Endothelial cell of umbilical vein (primary cell): ENCODE data around the gene CMSS1. TPM values are rescaled to one million over a fixed set of nuclear protein-coding genes. Genes with fewer than 3 reads are reported as not detected.

Experiments
- BruUV-seq: library from RNA; stranded (reverse); fragments of 400-500 nt; replicated peaks from 2 replicates; lab custom pipeline; 2021; lab: Mats Ljungman, UMichigan
- CTCF ChIA-PET: fragments of 300-600, 350-600 bp; sonication (Branson Sonifier 250); formaldehyde crosslinking; loops from one replicate; lab custom pipeline; 2021; ENCODE audit warnings: antibody characterized with exemption, inconsistent platforms; lab: Charles Lee
- POLR2A ChIA-PET: fragments of 300-600, 350-600 bp; sonication (Branson Sonifier 250); formaldehyde crosslinking; loops from one replicate; lab custom pipeline; 2021; ENCODE audit warnings: antibody characterized with exemption, inconsistent platforms; lab: Charles Lee
- DNase-seq: peaks from one replicate; pipeline ENCODE4 v3.0.0-alpha.2; 2011; ENCODE audit warnings: low read depth, low spot score
- FAIRE-seq: peaks from 2 replicates; lab custom pipeline; 2011; peaks lifted over from hg19 to GRCh38; lab: Jason Lieb, UNC
- H2AFZ ChIP-seq: 2 replicates; pipeline ENCODE4 v1.6.0; 2012; ENCODE audit warnings: low read depth, low read length, control low read depth, inconsistent platforms
- H3K27ac ChIP-seq: 2 replicates; pipeline ENCODE4 v1.5.1; 2011; ENCODE audit warnings: low read depth, mild to moderate bottlenecking, control low read depth, low read length, moderate library complexity; ENCODE audit not compliant: insufficient read depth
- H3K27me3 ChIP-seq, 2 experiments: 2 replicates each; pipeline versions ENCODE4 v1.6.0 to v1.6.1; 2011; ENCODE audit warnings: low read length in 2 of 2, mixed read lengths in 1 of 2; ENCODE audit not compliant: control insufficient read depth in 2 of 2, insufficient read depth in 2 of 2
- H3K36me3 ChIP-seq, 2 experiments: 2 replicates in 1 of 2; 3 replicates in 1 of 2; pipeline ENCODE4 v1.5.1; 2011; ENCODE audit warnings: low read length in 2 of 2, mild to moderate bottlenecking in 1 of 2, moderate library complexity in 1 of 2; ENCODE audit not compliant: control insufficient read depth in 2 of 2, insufficient read depth in 2 of 2; ENCODE audit errors: extremely low read depth in 1 of 2
- H3K4me1 ChIP-seq: 3 replicates; pipeline ENCODE4 v1.5.1; 2011; ENCODE audit warnings: mild to moderate bottlenecking, low read length; ENCODE audit not compliant: control insufficient read depth, insufficient read depth; ENCODE audit errors: extremely low read depth
- H3K4me2 ChIP-seq: 2 replicates; pipeline ENCODE4 v1.6.1; 2011; ENCODE audit warnings: low read length, control low read depth, mixed read lengths; ENCODE audit not compliant: insufficient read depth
- H3K4me3 ChIP-seq, 3 experiments: fragments of 200-600 bp in 1 of 3; sonication (generic), shearing (Covaris generic) in 1 of 3; replicated peaks in 1 of 3; 2 replicates each; pipeline ENCODE4 v1.5.1; 2011 to 2016; ENCODE audit warnings: control low read depth in 3 of 3, low read length in 3 of 3, mild to moderate bottlenecking in 2 of 3, inconsistent platforms in 1 of 3, low read depth in 1 of 3, moderate library complexity in 1 of 3; ENCODE audit not compliant: insufficient read depth in 1 of 3
- H3K79me2 ChIP-seq: 2 replicates; pipeline ENCODE4 v1.6.0; 2012; ENCODE audit warnings: low read length, inconsistent platforms; ENCODE audit not compliant: control insufficient read depth, insufficient read depth
- H3K9ac ChIP-seq: replicated peaks from 2 replicates; pipeline ENCODE3; 2011; ENCODE audit warnings: low read length, control low read depth; ENCODE audit not compliant: insufficient read depth; ENCODE audit errors: extremely low read depth
- H3K9me1 ChIP-seq: replicated peaks from 3 replicates; pipeline ENCODE4 v1.6.0; 2011; ENCODE audit warnings: mild to moderate bottlenecking, low read length; ENCODE audit not compliant: control insufficient read depth, insufficient read depth; ENCODE audit errors: extremely low read depth
- H3K9me3 ChIP-seq: replicated peaks from 2 replicates; pipeline ENCODE4 v1.5.1; 2012; ENCODE audit warnings: low read length, inconsistent platforms; ENCODE audit not compliant: control insufficient read depth, insufficient read depth
- H4K20me1 ChIP-seq: replicated peaks from 2 replicates; pipeline ENCODE3; 2011; ENCODE audit warnings: mild to moderate bottlenecking, low read length; ENCODE audit not compliant: control insufficient read depth, insufficient read depth; ENCODE audit errors: extremely low read depth
- CTCF ChIP-seq, 2 donors: IDR thresholded peaks; 1 replicate in 1 of 2; 2 replicates in 1 of 2; pipeline ENCODE4 v1.5.1; 2011; ENCODE audit warnings: low read length in 2 of 2, mild to moderate bottlenecking in 2 of 2, moderate library complexity in 2 of 2, control low read depth in 1 of 2, inconsistent platforms in 1 of 2, low read depth in 1 of 2; ENCODE audit not compliant: insufficient read depth in 1 of 2; ENCODE audit errors: extremely low read depth in 1 of 2
- EZH2 ChIP-seq: IDR thresholded peaks from 2 replicates; pipeline ENCODE4 v1.6.1; 2012; ENCODE audit warnings: borderline replicate concordance, low read depth, mild to moderate bottlenecking, moderate library complexity, low read length, inconsistent platforms; ENCODE audit not compliant: severe bottlenecking
- FOS ChIP-seq: IDR thresholded peaks from 2 replicates; pipeline ENCODE4 v1.6.1; 2011; ENCODE audit warnings: mild to moderate bottlenecking, low read length, moderate library complexity, borderline replicate concordance; ENCODE audit not compliant: insufficient read depth
- GATA2 ChIP-seq: IDR thresholded peaks from 2 replicates; pipeline ENCODE4 v1.7.0; 2011; ENCODE audit warnings: low read depth, mild to moderate bottlenecking, moderate library complexity, mixed read lengths, low read length; ENCODE audit not compliant: insufficient read length, insufficient read depth
- JUN ChIP-seq: IDR thresholded peaks from 2 replicates; pipeline ENCODE4 v1.6.1; 2011; ENCODE audit warnings: borderline replicate concordance, low read depth; ENCODE audit not compliant: insufficient read length, insufficient read depth
- MAX ChIP-seq: IDR thresholded peaks from 2 replicates; pipeline ENCODE4 v1.6.1; 2011; ENCODE audit not compliant: insufficient read depth, insufficient read length
- MYC ChIP-seq: IDR thresholded peaks from one replicate; pipeline ENCODE4 v1.6.1; 2011; ENCODE audit warnings: mild to moderate bottlenecking, low read depth, low read length
- POLR2A ChIP-seq: IDR thresholded peaks from 2 replicates; pipeline ENCODE4 v1.6.1; 2012; ENCODE audit warnings: low read depth, mild to moderate bottlenecking, control low read depth, low read length
- POLR2AphosphoS5 ChIP-seq: IDR thresholded peaks from 2 replicates; pipeline ENCODE4 v1.6.1; 2012; ENCODE audit warnings: low read depth, mild to moderate bottlenecking, control low read depth, low read length, moderate library complexity; ENCODE audit not compliant: insufficient read depth
- dilution Hi-C: fragments of 300-500 bp; cut with MboI; formaldehyde crosslinking; loops from one replicate; pipeline ENCODE4 v1.15.0; 2019; ENCODE audit warnings: low sequenced_read_pairs; ENCODE audit not compliant: extremely low pct_ligation_motif_present
- intact Hi-C: fragments of 100-400 bp; cut with micrococcal nuclease; formaldehyde crosslinking; loops from one replicate; pipeline ENCODE4 v1.10.0; 2022
- polyA plus RNA-seq, 4 experiments: library from polyadenylated mRNA; depleted of rRNA in 3 of 4; stranded (reverse) in 3 of 4; unstranded in 1 of 4; fragments of >200 nt; gene quantifications; 2 replicates each; pipeline versions ENCODE4 v1.2.1 to v1.2.3, GENCODE V29; 2011 to 2012; ENCODE audit warnings: missing spikeins in 1 of 4
- total RNA-seq: library from RNA; stranded (reverse); gene quantifications from 2 replicates; pipeline ENCODE4 v1.2.3, GENCODE V29; 2021

The CMSS1 gene
- total and polyA plus RNA-seq, 2 donors (not counting 3 experiments of a cell fraction or from before 2014, with no cell fraction given) = 9.7 to 60.6 TPM

- no peaks in the 10 kb centered on the region for H4K20me1 ChIP-seq
- FAIRE-seq (no peak), DNase-seq (peak; percentile 81)
- no peak for TF ChIP-seq EZH2
- peak; percentile 15 for TF ChIP-seq JUN
- ChIA-PET POLR2A (no interaction called here), CTCF (interaction anchor here (0.6 to 1.5 kb wide), 4 partner anchors 17 to 245 kb away, joined by 3 to 5 read pairs (median 4); no protein-coding TSS in a partner anchor)
- peak overlapping the region; percentile 37 for H3K4me2 ChIP-seq
- H3K4me1 ChIP-seq = peaks cover 58% of the 10 kb centered on the region
- dilution Hi-C loops (no loop called here), intact Hi-C loops (loop anchor here (2.0 to 5.0 kb wide), 2 partner anchors 31 to 243 kb away; no protein-coding TSS in a partner anchor)
- BruUV-seq = no TSS peak
- H2AFZ ChIP-seq = no peak overlapping the region
- peak overlapping the region; percentile 53 for H3K27ac ChIP-seq
- no peak overlapping the region for H3K9ac ChIP-seq
- no peaks in the 10 kb centered on the region for H3K9me1 ChIP-seq
- no peaks in the 10 kb centered on the region for H3K9me3 ChIP-seq
- H3K79me2 ChIP-seq = no peaks in the 10 kb centered on the region
- no peak overlapping the region for H3K4me3 ChIP-seq
- no peaks in the 10 kb centered on the region for H3K27me3 ChIP-seq
- no peaks in the 10 kb centered on the region for H3K36me3 ChIP-seq
Observed at GRCh38 chr3:100009276-100010086, 191.8 kb downstream of the CMSS1 start.

- Histone ChIP-seq H3K4me2 (peak overlapping the region; percentile 37), H3K27ac (peak overlapping the region; percentile 53), H4K20me1 (no peaks in the 10 kb centered on the region), H3K4me3 (no peak overlapping the region), H2AFZ (no peak overlapping the region), H3K36me3 (no peaks in the 10 kb centered on the region), H3K27me3 (no peaks in the 10 kb centered on the region), H3K79me2 (no peaks in the 10 kb centered on the region), H3K9me3 (no peaks in the 10 kb centered on the region), H3K4me1 (peaks cover 52% of the 10 kb centered on the region), H3K9ac (no peak overlapping the region), H3K9me1 (no peaks in the 10 kb centered on the region)
- DNase-seq (no peak), FAIRE-seq (no peak)
- CTCF ChIA-PET = interaction anchor here (0.8 to 1.0 kb wide), 2 partner anchors 208 to 244 kb away, joined by 3 to 5 read pairs; no protein-coding TSS in a partner anchor
- dilution Hi-C loops (no loop called here), intact Hi-C loops (no loop called here)
- no peak for TF ChIP-seq POLR2A
- no peak for TF ChIP-seq FOS
- no peak for TF ChIP-seq CTCF (IDR thresholded peaks at IDR 0.05; ENCODE audit: extremely low read depth in 1 of 2, insufficient read depth in 1 of 2, low read depth in 1 of 2, low read length in 2 of 2)
- no peak for TF ChIP-seq MYC
- TF ChIP-seq MAX = no peak
- no peak for TF ChIP-seq GATA2
- no peak for TF ChIP-seq EZH2
- no peak for TF ChIP-seq POLR2AphosphoS5
- no peak for TF ChIP-seq JUN
- BruUV-seq = TSS peak; percentile 32
- POLR2A ChIA-PET = interaction anchor here (0.7 kb wide), 1 partner anchor 244 kb away, joined by 4 read pairs; no protein-coding TSS in a partner anchor
Observed at GRCh38 chr3:100010087-100010417, 192.4 kb downstream of the CMSS1 start.
